ENCODE measurements around the gene FKBP5. TPM values are rescaled to one million over a fixed set of nuclear protein-coding genes. Genes with fewer than 3 reads are reported as not detected.
A peak's percentile ranks its signal among the peaks of the same experiment; 100 is the strongest.

Gene FKBP5
- total RNA-seq (100 to 1,000 TPM in 7 of 9 donors, 10 to 100 TPM in 2; 19.7 to 234 (median 120) TPM), polyA plus RNA-seq (100 to 1,000 TPM in 1 of 3 donors, 10 to 100 TPM in 2; 23.8 to 163 (median 65.7) TPM)
- long read RNA-seq, donor 1, partial matches to known transcripts = 0 of 4 reads
- long read RNA-seq, donor 1, other reads (novel, unspliced or antisense) = 0 of 4 reads
- long read RNA-seq, donor 2, partial matches to known transcripts = 0 of 4 reads
- long read RNA-seq, donor 2, other reads (novel, unspliced or antisense) = 0 of 4 reads
- long read RNA-seq, donor 3, transcript FKBP5-201 (11 exons, 3,772 nt) = major isoform, 6 of 6 reads
- long read RNA-seq, donor 3, partial matches to known transcripts = 0 of 6 reads
- long read RNA-seq, donor 3, other reads (novel, unspliced or antisense) = 0 of 6 reads
- long read RNA-seq, donor 4, transcript FKBP5-201 (11 exons, 3,772 nt) = major isoform, 19 of 38 reads
- long read RNA-seq, donor 4, partial matches to known transcripts = 8 of 38 reads
- long read RNA-seq, donor 4, other reads (novel, unspliced or antisense) = 11 of 38 reads
- long read RNA-seq, donor 5, transcript FKBP5-201 (11 exons, 3,772 nt) = major isoform, 153 of 192 reads
- long read RNA-seq, donor 5, partial matches to known transcripts = 11 of 192 reads
- long read RNA-seq, donor 5, other reads (novel, unspliced or antisense) = 28 of 192 reads
- long read RNA-seq, donor 6, transcript FKBP5-201 (11 exons, 3,772 nt) = major isoform, 36 of 61 reads
- long read RNA-seq, donor 6, partial matches to known transcripts = 9 of 61 reads
- long read RNA-seq, donor 6, other reads (novel, unspliced or antisense) = 16 of 61 reads
- long read RNA-seq, donor 7, partial matches to known transcripts = 0 of 2 reads
- long read RNA-seq, donor 7, other reads (novel, unspliced or antisense) = 0 of 2 reads
- long read RNA-seq, donor 8, transcript FKBP5-201 (11 exons, 3,772 nt) = major isoform, 12 of 12 reads
- long read RNA-seq, donor 8, partial matches to known transcripts = 0 of 12 reads
- long read RNA-seq, donor 8, other reads (novel, unspliced or antisense) = 0 of 12 reads
- long read RNA-seq, donor 9, partial matches to known transcripts = 0 of 2 reads
- long read RNA-seq, donor 9, other reads (novel, unspliced or antisense) = 0 of 2 reads
- long read RNA-seq, donor 10, partial matches to known transcripts = 0 of 1 reads
- long read RNA-seq, donor 10, other reads (novel, unspliced or antisense) = 0 of 1 reads

DNA sequence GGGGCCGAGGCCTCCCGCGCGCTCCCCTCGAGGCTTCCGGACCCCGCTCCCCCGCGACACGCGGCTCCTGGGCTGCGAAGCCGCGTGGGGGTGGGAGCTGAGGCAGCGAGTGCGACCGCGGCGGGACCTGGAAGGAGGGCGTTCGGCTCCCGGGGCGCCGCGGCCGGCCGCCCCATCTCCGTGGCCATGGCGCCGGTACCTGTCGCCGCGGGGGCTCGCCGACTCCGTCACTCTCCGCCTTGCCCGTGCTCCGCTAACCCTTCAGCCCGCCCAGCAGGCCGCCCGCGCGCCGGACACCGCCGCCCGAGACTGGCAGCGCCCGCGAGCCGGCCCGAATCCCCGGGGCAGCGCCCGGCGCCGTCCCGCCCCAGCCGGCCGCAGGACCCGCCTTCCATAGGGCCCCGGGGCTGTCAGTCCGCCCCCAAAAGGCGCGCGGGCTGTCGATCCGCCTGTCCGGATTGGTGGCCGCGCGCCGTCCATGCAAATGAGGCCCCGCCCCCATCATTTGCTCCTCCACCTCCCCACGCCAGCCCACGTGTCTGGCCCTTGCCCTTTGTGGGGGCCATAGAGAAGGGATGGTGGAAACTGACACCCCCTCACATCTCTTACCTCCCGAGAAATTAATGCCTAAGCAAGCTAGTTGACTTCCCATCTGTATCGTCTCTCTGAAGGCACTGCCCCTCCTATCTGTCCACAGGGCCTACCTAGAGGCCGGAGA is at the start of gene FKBP5:
Gene FKBP5, minus strand, starts transcription at position 311 of the 718 bp plus-strand sequence. CDS start 46,091 bp downstream, outside the sequence.
- peak; percentile 92 to 98 (median 96) for DNase-seq
- 1 to 13% (median 7%) methylated on average over 8 to 80 of the region's 80 CpGs for WGBS, 4 donors
- no peaks in the 10 kb centered on the region for H3K9me3 ChIP-seq (replicated peaks in 1 of 3)
- H3K4me3 ChIP-seq = peak within 1 kb of the TSS; percentile 62 to 86 (median 75)
- no peaks in the 10 kb centered on the region for H3K27me3 ChIP-seq
- H3K4me1 ChIP-seq (replicated peaks in 1 of 2) = peaks cover 16 to 43% of the 10 kb centered on the region in 2 donors
- peak within 1 kb of the TSS; percentile 71 to 97 (median 90) for H3K27ac ChIP-seq
- no peaks in the 10 kb centered on the region for H3K36me3 ChIP-seq (replicated peaks in 1 of 2)
- intact Hi-C loops (cut with DNase I) = loop anchor here (5.0 to 10.0 kb wide), 2 partner anchors 39 to 104 kb away; no protein-coding TSS in a partner anchor
- TF ChIP-seq, protein P1, sequence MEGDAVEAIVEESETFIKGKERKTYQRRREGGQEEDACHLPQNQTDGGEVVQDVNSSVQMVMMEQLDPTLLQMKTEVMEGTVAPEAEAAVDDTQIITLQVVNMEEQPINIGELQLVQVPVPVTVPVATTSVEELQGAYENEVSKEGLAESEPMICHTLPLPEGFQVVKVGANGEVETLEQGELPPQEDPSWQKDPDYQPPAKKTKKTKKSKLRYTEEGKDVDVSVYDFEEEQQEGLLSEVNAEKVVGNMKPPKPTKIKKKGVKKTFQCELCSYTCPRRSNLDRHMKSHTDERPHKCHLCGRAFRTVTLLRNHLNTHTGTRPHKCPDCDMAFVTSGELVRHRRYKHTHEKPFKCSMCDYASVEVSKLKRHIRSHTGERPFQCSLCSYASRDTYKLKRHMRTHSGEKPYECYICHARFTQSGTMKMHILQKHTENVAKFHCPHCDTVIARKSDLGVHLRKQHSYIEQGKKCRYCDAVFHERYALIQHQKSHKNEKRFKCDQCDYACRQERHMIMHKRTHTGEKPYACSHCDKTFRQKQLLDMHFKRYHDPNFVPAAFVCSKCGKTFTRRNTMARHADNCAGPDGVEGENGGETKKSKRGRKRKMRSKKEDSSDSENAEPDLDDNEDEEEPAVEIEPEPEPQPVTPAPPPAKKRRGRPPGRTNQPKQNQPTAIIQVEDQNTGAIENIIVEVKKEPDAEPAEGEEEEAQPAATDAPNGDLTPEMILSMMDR (IDR thresholded peaks at IDR 0.05) = peak in 1 of 6 experiments; percentile 9
- TF ChIP-seq POLR2A (IDR thresholded peaks at IDR 0.05) = peak; percentile 95 to 97

- no peak overlapping the region for H3K4me3 ChIP-seq
- intact Hi-C loops (cut with DNase I) = loop anchor here (2.0 to 10.0 kb wide), 4 partner anchors 51 to 215 kb away; no protein-coding TSS in a partner anchor
- DNase-seq = no peak
- H3K9me3 ChIP-seq (replicated peaks in 1 of 3) = no peaks in the 10 kb centered on the region
- H3K27me3 ChIP-seq = no peaks in the 10 kb centered on the region
- TF ChIP-seq, protein P1 (IDR thresholded peaks at IDR 0.05) = peak; percentile 63 to 98 (median 96)
- TF ChIP-seq POLR2A (IDR thresholded peaks at IDR 0.05) = no peak
- H3K4me1 ChIP-seq (replicated peaks in 1 of 2) = peaks cover 4 to 31% of the 10 kb centered on the region in 2 donors
- 31 to 49% (median 39%) methylated on average over 9 to 16 of the region's 16 CpGs for WGBS, 4 donors
- no peak overlapping the region for H3K27ac ChIP-seq
- no peaks in the 10 kb centered on the region for H3K36me3 ChIP-seq (replicated peaks in 1 of 2)
Observed at GRCh38 chr6:35737413-35738211, 48.9 kb upstream of the FKBP5 start.

DNA sequence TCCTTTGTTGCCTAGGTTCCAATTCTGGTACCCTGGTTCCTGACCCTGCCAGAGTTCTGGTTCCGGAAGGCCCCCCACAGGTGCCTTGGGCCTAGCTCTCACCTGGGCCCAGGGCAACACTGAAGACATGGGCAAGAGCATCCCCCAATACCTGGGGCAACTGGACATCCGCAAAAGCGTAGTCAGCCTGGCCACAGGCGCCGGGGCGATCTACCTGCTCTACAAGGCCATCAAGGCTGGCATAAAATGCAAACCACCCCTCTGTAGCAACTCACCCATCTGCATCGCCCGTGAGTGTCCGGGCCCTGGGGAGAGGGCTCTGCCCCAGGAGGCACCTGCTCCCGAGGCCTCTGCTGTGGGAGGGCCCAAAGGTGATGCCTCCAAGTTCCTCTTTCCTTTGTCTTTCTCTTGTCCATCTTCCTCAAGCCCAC is 48.3 kb upstream of the FKBP5 start, which contains the start of gene ARMC12:
Gene ARMC12, plus strand, starts transcription at position 51 of the 431 bp plus-strand sequence. Its CDS starts 77 bp downstream, at position 128.
- DNase-seq = no peak
- Histone ChIP-seq H3K9me3 (replicated peaks in 1 of 3) (no peaks in the 10 kb centered on the region), H3K4me1 (replicated peaks in 1 of 2) (peaks cover 7 to 36% of the 10 kb centered on the region in 2 donors), H3K27ac (no peak within 1 kb of the TSS), H3K36me3 (replicated peaks in 1 of 2) (no peaks in the 10 kb centered on the region), H3K27me3 (no peaks in the 10 kb centered on the region), H3K4me3 (no peak within 1 kb of the TSS)
- 83 to 91% (median 85%) methylated on average over 10 of the region's 10 CpGs for WGBS, 4 donors
- TF ChIP-seq, protein P1 (IDR thresholded peaks at IDR 0.05) = no peak
- TF ChIP-seq POLR2A (IDR thresholded peaks at IDR 0.05) = no peak
- intact Hi-C loops (cut with DNase I) = loop anchor here (2.0 to 10.0 kb wide), 3 partner anchors 50 to 155 kb away; no protein-coding TSS in a partner anchor

Data from adrenal gland (tissue), 19 donors.